GM18519 (cell line): ENCODE results near the gene CLDN16.
A peak's percentile ranks its signal among the peaks of the same experiment; 100 is the strongest.

Experiments
- ATAC-seq: cut with Tn5 transposase; IDR thresholded peaks from one replicate; pipeline ENCODE4 v1.9.1; 2021; ENCODE audit warnings: mild to moderate bottlenecking, moderate library complexity; ENCODE audit not compliant: unreplicated experiment, low FRiP score

The CLDN16 gene

GRCh38 chr3:190378240-190378891, 9.6 kb upstream of the CLDN16 start:
- ATAC-seq = no peak

GRCh38 chr3:190380184-190380583, 7.8 kb upstream of the CLDN16 start:
- ATAC-seq = no peak

GRCh38 chr3:190381441-190381840, 6.5 kb upstream of the CLDN16 start:
- no peak for ATAC-seq

GRCh38 chr3:190382082-190382481, 5.9 kb upstream of the CLDN16 start:
- no peak for ATAC-seq

- ATAC-seq = peak; percentile 96
Observed at GRCh38 chr3:190384309-190384756, 3.6 kb upstream of the CLDN16 start.

- no peak for ATAC-seq
Observed at GRCh38 chr3:190385731-190386688, 2.0 kb upstream of the CLDN16 start.

GRCh38 chr3:190388703-190389102, 740 bp downstream of the CLDN16 start:
- no peak for ATAC-seq

GRCh38 chr3:190396001-190396400, 8.0 kb downstream of the CLDN16 start:
- ATAC-seq = no peak

GRCh38 chr3:190397889-190398288, 9.9 kb downstream of the CLDN16 start:
- no peak for ATAC-seq

- no peak for ATAC-seq
Observed at GRCh38 chr3:190399677-190400076, 11.7 kb downstream of the CLDN16 start.

GRCh38 chr3:190401963-190402362, 14.0 kb downstream of the CLDN16 start:
- no peak for ATAC-seq

- ATAC-seq = no peak
Observed at GRCh38 chr3:190404715-190405114, 16.8 kb downstream of the CLDN16 start.

GRCh38 chr3:190414297-190414696, 26.3 kb downstream of the CLDN16 start:
- no peak for ATAC-seq

- ATAC-seq = peak; percentile 8
Observed at GRCh38 chr3:190424108-190424477, 36.1 kb downstream of the CLDN16 start.

- ATAC-seq = peak; percentile 57
Observed at GRCh38 chr3:190424478-190425439, 36.8 kb downstream of the CLDN16 start.

- no peak for ATAC-seq
Observed at GRCh38 chr3:190425833-190426232, 37.9 kb downstream of the CLDN16 start.

GRCh38 chr3:190426806-190427507, 39.0 kb downstream of the CLDN16 start:
- ATAC-seq = no peak

GRCh38 chr3:190429681-190430080, 41.7 kb downstream of the CLDN16 start:
- ATAC-seq = no peak

- ATAC-seq = no peak
Observed at GRCh38 chr3:190430906-190431305, 42.9 kb downstream of the CLDN16 start.

GRCh38 chr3:190432216-190432615, 44.3 kb downstream of the CLDN16 start:
- no peak for ATAC-seq
